C1 segment of cervical spinal cord (tissue), 14 donors: ENCODE measurements around the gene F13B.
"Not testable (repeated sequence)": the region's sequence is repeated elsewhere in the genome, so short reads cannot be mapped to it uniquely, and the experiment has no call there.

ENCODE experiments used
- DNase-seq, 14 donors: peaks; one replicate each; lab custom pipeline; 2025; lab: John Stamatoyannopoulos, UW

The F13B gene

GRCh38 chr1:197042676-197043341, 24.3 kb downstream of the F13B start:
- DNase-seq: no peak

- DNase-seq: no peak
These were observed 25.3 kb downstream of the F13B start for GRCh38 chr1:197041486-197042353.

- DNase-seq: no peak
These were observed 30.2 kb downstream of the F13B start for GRCh38 chr1:197036861-197037260.

GRCh38 chr1:197034631-197035339, 32.3 kb downstream of the F13B start:
- not testable (repeated sequence) for DNase-seq

GRCh38 chr1:197029749-197030148, 37.3 kb downstream of the F13B start:
- no peak for DNase-seq

GRCh38 chr1:197027359-197027758, 39.7 kb downstream of the F13B start:
- no peak for DNase-seq

GRCh38 chr1:197024460-197024859, 42.6 kb downstream of the F13B start:
- DNase-seq: no peak

- DNase-seq: no peak
These were observed 45.3 kb downstream of the F13B start for GRCh38 chr1:197021716-197022115.

- no peak for DNase-seq
These were observed 49.4 kb downstream of the F13B start for GRCh38 chr1:197017558-197018146.

GRCh38 chr1:197016751-197017150, 50.3 kb downstream of the F13B start:
- no peak for DNase-seq

- DNase-seq: no peak
These were observed 53.8 kb downstream of the F13B start for GRCh38 chr1:197013234-197013633.

- DNase-seq: no peak
These were observed 55.4 kb downstream of the F13B start for GRCh38 chr1:197011614-197012013.

GRCh38 chr1:197008861-197009260, 58.2 kb downstream of the F13B start:
- DNase-seq: no peak

- DNase-seq: no peak
These were observed 63.9 kb downstream of the F13B start for GRCh38 chr1:197003132-197003531.

GRCh38 chr1:197001828-197002227, 65.2 kb downstream of the F13B start:
- DNase-seq: no peak

- DNase-seq: no peak
These were observed 69.6 kb downstream of the F13B start for GRCh38 chr1:196997423-196997822.

- no peak for DNase-seq
These were observed 73.1 kb downstream of the F13B start for GRCh38 chr1:196993916-196994315.

GRCh38 chr1:196991919-196992651, 75.0 kb downstream of the F13B start:
- not testable (repeated sequence) for DNase-seq
